NCI-H69 (cell line): ENCODE data around the gene MPHOSPH8.
"Not testable (repeated sequence)": the region's sequence is repeated elsewhere in the genome, so short reads cannot be mapped to it uniquely, and the experiment has no call there.

ENCODE experiments used
- DNase-seq: peaks from one replicate; lab custom pipeline; 2025; lab: John Stamatoyannopoulos, UW

Gene MPHOSPH8

DNA sequence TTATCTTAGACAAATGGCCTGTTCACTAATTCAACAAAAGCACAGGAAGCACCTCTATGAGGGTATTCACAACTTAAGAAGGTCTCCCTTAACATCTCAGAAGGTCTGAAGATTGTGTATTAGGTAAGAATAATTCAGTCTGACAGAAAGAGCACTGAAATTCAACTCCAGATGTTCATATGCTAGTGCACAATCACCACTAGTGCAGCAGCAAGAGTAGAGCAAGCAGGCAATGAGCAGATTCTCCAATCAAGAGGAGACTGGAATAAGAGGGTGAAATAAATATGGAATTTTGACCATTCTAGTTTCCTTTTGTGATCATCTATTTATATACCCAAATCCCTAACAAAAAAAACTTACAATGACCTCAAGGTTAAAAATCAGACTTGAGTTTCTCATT lies 52.0 kb downstream of the MPHOSPH8 start:
- no peak for DNase-seq

DNA sequence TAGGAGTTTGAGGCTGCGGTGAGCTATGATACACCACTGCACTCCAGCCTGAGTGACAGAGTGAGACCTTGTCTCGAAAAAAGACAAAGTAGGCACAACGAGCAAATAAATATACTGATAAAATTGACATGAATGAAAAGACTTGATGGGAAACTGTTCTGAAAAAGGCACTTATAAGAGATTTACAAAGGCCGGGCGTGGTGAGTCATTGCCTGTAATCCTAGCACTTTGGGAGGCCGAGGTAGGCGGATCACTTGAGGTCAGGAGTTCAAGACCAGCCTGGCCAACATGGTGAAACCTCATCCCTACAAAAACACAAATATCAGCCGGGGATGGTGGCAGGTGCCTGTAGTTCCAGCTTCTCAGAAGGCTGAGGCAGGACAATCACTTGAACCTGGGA lies 58.0 kb downstream of the MPHOSPH8 start:
- not testable (repeated sequence) for DNase-seq

DNA sequence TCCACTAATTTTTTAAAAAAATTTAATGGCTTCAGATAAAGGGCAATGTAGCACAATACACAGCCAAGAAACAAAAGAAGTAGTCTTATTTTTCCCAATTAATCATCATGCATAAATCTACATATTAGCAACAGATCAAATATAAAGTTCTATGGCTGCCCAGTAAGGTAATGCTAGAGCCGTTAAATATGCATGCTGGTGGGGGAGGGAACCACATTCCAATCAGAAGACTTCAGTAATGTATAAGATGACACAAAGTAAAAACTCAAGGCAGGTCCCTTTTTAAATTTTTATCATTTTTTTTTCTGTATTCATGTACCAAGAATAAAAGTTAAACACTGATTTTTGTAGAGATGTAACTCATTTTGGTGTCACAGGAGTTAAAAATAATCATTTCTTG lies 62.0 kb downstream of the MPHOSPH8 start:
- no peak for DNase-seq

DNA sequence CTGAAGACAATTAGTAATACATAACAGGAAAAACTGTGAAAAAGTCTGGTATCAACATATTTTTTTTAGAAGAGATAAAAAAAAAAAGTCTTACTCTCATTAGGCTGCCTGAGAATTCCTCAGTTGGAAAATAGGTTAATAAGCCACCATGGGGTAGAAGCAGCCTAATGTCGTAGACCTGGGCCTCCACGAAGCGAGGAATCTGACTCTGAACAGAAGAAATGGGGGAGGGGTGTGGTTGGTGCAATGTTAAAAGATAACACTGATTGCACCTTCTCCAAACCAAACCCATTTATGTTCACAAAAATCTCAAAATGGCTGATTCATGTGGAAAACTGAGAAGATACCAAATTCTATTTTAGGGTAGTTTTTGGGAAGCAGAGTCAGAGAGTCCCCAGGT lies 62.4 kb downstream of the MPHOSPH8 start:
- DNase-seq: no peak

DNA sequence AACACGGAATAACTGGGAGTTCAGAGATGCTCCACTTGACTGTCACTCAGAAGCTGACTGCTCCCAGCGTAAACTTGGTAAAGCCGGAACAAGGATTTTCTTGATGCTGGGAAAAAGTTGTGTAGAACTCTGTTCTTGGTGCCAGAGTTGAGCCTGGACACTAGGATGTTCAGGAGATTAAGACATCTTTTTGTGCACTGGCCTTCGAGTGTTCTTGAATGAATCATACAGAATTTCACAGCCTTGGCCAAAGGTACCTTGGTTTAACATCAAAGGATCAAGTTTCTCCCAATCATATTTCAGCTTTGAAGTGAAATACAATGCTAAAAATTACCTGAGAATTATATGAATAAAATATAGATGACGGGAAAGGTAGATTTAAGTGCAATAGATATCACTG lies 67.5 kb downstream of the MPHOSPH8 start:
- DNase-seq: not testable (repeated sequence)

DNA sequence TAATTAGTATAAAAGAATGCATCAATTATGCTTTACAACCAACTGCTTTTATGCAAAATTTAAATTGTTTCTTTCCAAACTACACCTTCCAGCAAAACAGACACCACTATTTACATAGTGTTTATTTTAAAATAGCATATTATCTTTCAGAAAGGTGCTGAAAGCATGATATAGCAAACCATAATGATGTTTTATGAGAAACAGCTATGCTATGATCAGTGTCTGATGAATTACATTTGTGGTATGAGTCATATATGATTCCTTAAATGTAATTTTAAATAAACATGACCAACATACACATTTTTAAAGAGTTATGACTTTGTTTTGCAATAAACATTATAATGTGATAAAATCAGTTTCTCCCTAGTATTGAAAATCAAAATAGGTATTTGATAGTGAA lies 68.2 kb downstream of the MPHOSPH8 start:
- DNase-seq: not testable (repeated sequence)

DNA sequence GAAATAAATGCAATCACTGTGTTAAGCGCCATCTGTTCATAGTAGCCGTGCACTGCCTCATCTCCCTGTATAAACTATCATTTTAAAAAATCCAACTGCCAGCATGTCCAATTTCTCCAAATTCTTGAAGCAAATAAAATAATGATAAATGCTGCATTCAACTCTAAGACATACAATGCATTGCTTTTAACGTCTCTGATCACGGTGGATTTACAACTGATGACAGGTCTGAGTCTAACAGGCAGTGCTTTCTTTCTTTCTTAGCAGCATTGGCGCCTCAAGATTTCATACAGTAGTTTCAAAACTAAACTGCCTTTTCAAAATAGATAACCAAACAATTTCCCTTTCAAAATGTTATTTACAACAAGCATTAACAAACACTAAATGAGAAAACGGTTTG lies 70.8 kb downstream of the MPHOSPH8 start:
- not testable (repeated sequence) for DNase-seq

DNA sequence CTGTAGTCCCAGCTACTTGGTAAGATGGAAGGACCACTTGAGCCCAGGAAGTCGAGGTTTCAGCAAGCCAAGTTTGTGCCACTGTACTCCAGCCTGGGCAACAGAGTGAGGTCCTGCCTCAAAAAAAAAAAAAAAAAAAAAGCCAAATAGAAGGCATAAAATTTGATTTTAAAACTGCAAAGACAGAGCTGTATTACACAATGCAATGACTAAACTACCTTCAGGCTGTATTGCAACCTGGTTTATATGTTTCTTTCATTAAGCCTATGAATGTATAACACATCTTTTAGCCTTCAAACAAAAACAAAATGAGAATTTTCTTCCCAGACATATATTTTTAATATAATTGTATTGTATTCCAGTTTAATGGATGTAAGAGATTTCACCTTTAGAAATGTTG lies 75.6 kb downstream of the MPHOSPH8 start:
- DNase-seq: not testable (repeated sequence)

DNA sequence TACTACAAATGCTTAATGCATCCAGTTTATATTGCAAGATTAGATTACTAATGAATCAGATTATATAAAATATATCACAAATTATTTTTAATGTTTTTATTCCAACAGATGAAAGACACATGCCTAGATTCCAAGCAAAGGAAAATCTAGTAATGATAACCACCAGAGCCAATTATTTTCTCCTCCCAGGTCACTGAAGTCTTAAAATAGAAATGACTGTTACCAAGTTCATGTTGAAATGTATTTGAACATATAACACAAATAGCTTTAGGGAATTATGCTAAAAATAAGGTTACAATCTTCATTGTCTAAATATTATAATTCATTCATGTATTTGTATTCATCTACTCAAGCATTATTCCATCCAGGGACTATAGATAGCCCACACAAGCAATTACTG lies 76.3 kb downstream of the MPHOSPH8 start:
- DNase-seq: not testable (repeated sequence)

DNA sequence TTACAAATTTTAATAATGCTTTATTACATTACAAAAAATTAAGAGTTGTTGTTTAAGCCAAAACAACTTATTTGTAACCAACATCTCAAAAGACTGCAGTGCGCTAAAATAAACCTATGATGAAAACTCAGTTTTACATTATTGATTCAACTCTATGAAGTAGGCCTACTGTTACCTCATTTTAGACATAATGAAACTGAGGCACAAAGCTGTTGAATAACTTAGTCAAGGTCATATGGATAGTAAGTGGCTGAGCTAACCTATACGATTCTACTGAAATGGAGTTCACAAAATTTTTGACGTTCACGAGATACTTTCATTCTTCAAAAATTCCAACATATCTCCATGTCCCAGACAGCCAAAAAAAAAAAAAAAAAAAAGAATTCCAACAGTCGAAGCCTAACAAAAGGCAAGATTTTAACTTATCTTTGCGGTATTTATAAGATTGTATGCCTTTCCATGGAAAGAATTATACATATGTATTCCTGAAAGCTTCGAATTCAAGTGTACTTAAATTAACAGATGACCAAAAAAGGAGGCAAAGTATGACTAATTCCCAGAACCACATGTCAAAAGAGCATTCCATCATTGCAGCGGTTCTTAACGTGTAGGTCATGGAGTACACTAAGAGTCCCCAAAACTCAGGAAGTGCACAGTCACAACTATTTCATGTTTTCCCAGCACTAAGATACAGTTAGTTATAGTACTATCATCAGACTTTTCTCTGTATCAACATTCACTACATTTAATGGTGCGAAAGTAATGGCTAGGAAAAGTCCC lies 79.9 kb downstream of the MPHOSPH8 start:
- no peak for DNase-seq

DNA sequence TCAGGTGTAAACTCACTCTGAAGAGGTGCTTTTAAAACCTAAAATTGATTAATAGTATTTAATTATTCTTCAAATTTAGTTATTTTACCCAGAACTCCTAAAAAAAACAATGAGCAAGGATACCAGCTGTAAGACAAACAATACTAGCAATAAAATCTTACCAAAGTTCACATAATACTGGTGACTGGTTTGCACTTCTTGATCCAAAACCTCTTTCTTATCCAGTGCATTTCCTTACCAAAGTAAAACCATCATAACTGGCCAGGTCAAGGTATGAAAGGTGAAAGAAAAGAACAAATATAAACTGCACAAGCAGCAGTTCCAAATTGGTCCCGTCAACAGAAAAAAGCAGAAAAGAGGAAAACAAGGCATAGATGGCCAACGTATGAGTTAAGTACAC lies 86.6 kb downstream of the MPHOSPH8 start:
- no peak for DNase-seq
